ENCODE results near the gene GPATCH2L.

The GPATCH2L gene

GRCh38 chr14:76256545-76256944 lies 104.8 kb downstream of the GPATCH2L start:
- no peak for DNase-seq (ENCODE audit: low read depth in 2 of 2)

- no peak for DNase-seq (ENCODE audit: low read depth in 2 of 2)
Measured at GRCh38 chr14:76257111-76257803, 105.5 kb downstream of the GPATCH2L start.

- DNase-seq (ENCODE audit: low read depth in 2 of 2), result no peak
Measured at GRCh38 chr14:76257842-76258397, 106.2 kb downstream of the GPATCH2L start.

- no peak for DNase-seq (ENCODE audit: low read depth in 2 of 2)
Measured at GRCh38 chr14:76259029-76259735, 107.5 kb downstream of the GPATCH2L start.

- no peak for DNase-seq (ENCODE audit: low read depth in 2 of 2)
Measured at GRCh38 chr14:76260749-76261148, 109.0 kb downstream of the GPATCH2L start.

- no peak for DNase-seq (ENCODE audit: low read depth in 2 of 2)
Measured at GRCh38 chr14:76261371-76261811, 109.7 kb downstream of the GPATCH2L start.

GRCh38 chr14:76262641-76263040 lies 110.9 kb downstream of the GPATCH2L start:
- no peak for DNase-seq (ENCODE audit: low read depth in 2 of 2)

All from stimulated activated CD8-positive, alpha-beta memory T cell treated with anti-CD3 and anti-CD28 coated beads, Interleukin-7, amount 100 ng/mL, for 4 hours (primary cell).